Kidney epithelial cell (primary cell): Measurements from ENCODE around the gene PLA2G5. TPM values are rescaled to one million over a fixed set of nuclear protein-coding genes. Genes with fewer than 3 reads are reported as not detected.

ENCODE experiments used
- DNase-seq: peaks from one replicate; pipeline ENCODE4 v3.0.0-alpha.2; 2010; ENCODE audit warnings: low read depth
- H3K27me3 ChIP-seq: 2 replicates; pipeline ENCODE4 v1.6.0; 2011; ENCODE audit warnings: low read length; ENCODE audit not compliant: control insufficient read depth, insufficient read depth
- H3K36me3 ChIP-seq: 2 replicates; pipeline ENCODE4 v1.5.1; 2011; ENCODE audit warnings: low read length; ENCODE audit not compliant: control insufficient read depth, insufficient read depth
- H3K4me3 ChIP-seq: 2 replicates; pipeline ENCODE4 v1.5.1; 2011; ENCODE audit warnings: low read depth, mild to moderate bottlenecking, control low read depth, low read length
- total RNA-seq: library from RNA; depleted of rRNA; stranded (reverse); fragments of >200 nt; gene quantifications from 2 replicates; pipeline ENCODE4 v1.2.3, GENCODE V29; 2015
- TF ChIP-seq, protein P1 (sequence below): IDR thresholded peaks from 2 replicates; pipeline ENCODE4 v1.5.1; 2011; ENCODE audit warnings: mild to moderate bottlenecking, moderate library complexity, low read length, control low read depth, inconsistent platforms; ENCODE audit not compliant: insufficient read depth, poor library complexity, severe bottlenecking

PLA2G5 gene
- total RNA-seq, 1 donor from 2014 or later, result not detected

DNA sequence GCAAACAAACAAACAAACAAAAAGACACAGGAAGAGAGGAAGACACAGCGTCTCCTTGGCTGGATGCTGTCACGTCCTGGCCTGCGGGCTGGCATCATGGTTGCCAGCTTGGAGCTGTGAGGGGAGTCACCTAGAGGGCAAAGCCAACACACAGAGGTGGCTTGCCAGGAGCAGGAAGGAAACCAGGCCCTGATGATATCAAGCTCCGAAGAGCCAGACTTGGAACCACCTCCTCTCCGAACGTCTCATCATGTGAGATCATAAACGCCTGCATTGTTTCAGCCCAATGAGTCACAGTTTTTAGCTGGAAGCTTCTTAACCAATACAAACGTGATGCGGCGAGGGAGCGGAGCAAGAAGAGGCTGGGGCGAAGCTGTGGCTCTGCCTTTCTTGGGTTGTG lies 40.7 kb downstream of the PLA2G5 start:
- TF ChIP-seq, protein P1, sequence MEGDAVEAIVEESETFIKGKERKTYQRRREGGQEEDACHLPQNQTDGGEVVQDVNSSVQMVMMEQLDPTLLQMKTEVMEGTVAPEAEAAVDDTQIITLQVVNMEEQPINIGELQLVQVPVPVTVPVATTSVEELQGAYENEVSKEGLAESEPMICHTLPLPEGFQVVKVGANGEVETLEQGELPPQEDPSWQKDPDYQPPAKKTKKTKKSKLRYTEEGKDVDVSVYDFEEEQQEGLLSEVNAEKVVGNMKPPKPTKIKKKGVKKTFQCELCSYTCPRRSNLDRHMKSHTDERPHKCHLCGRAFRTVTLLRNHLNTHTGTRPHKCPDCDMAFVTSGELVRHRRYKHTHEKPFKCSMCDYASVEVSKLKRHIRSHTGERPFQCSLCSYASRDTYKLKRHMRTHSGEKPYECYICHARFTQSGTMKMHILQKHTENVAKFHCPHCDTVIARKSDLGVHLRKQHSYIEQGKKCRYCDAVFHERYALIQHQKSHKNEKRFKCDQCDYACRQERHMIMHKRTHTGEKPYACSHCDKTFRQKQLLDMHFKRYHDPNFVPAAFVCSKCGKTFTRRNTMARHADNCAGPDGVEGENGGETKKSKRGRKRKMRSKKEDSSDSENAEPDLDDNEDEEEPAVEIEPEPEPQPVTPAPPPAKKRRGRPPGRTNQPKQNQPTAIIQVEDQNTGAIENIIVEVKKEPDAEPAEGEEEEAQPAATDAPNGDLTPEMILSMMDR, result no peak
- Histone ChIP-seq H3K27me3 (no peaks in the 10 kb centered on the region), H3K4me3 (no peak overlapping the region), H3K36me3 (no peaks in the 10 kb centered on the region)
- DNase-seq, result no peak

DNA sequence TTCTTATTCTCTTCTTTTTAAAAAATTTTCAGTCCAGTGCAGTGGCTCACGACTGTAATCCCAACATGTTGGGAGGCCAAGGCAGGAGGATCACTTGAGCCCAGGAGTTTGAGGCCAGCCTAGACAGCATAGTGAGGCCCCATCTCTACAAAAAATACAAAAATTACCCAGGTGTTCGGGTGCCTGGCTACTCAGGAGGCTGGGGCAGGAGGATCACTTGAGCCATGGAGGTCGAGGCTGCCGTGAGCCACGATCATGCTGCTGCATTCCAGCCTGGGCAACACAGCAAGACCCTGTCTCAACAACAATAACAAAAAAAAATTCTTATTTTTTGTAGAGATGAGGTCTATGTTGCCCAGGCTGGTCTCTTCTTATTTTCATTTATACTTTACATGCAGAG lies 41.5 kb downstream of the PLA2G5 start:
- Histone ChIP-seq H3K4me3 (no peak overlapping the region), H3K36me3 (no peaks in the 10 kb centered on the region), H3K27me3 (no peaks in the 10 kb centered on the region)
- TF ChIP-seq, protein P1, result no peak
- DNase-seq, result no peak

DNA sequence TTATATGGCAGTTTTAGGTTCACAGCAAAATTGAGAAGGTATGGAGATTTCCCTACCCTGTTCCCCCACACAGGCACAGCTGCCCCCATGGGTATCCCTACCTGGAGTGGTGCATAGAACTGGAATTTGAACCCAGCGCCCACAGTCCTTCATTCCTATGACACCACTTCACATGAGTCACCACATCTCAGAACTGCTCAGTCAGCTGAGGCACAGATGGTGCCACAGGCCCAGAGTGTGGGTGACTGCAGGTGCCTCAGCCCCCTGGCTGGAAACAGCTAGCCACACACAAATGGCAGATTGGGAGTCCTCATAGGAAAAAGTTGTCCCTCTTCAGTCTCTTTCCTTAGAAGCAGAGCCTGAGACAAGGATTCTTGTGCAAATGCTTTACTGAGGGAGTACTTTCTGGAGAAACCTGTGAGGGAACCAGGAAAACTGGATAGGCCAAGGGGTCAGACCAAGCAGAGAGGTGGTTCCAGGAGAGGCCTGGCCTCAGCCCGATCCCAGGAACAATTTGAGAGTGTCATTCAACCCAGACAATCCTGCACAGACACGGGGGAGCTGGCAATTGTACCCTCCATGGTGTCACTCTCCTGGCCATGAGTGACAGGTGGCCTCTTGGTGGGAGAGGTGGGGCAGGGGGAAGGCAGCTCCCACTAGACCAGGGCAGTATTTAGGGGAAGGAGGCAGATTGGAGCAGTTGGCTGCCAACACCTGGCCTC lies 42.4 kb downstream of the PLA2G5 start:
- TF ChIP-seq, protein P1, result no peak
- no peaks in the 10 kb centered on the region for H3K27me3 ChIP-seq
- H3K4me3 ChIP-seq, result no peak overlapping the region
- DNase-seq, result no peak
- H3K36me3 ChIP-seq, result no peaks in the 10 kb centered on the region

DNA sequence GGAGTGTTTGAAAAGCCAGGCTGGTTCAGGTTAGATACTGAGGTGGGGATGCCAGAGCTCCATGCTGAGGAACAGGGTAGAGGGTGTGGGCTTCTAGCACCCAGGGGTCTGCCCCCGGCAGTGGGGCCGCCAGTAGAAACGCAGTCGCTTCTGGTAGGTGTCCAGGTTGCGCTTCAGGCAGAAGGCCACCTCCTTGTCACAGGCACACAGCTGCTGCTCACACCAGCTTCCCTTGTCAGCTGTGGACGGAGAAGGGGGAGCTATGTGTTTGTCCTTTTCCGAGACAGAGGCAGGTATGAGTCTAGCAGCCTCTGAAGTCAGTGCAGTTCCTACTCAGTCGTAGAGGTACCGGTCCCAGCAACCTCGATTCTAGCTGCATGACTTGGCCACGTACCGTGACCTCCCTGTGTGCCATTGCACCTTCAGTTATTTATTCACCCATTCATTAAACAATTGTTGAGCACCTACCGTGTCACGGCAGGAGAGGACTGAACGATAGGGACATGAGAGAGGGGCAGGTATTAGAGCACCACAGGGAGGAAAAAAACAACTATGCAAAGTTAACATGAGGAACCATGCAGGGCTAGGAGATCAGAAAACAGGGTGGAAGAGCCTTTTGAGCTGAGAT lies 44.1 kb downstream of the PLA2G5 start:
- Histone ChIP-seq H3K36me3 (no peaks in the 10 kb centered on the region), H3K27me3 (peaks cover 4% of the 10 kb centered on the region), H3K4me3 (no peak overlapping the region)
- TF ChIP-seq, protein P1, result no peak
- DNase-seq, result no peak

DNA sequence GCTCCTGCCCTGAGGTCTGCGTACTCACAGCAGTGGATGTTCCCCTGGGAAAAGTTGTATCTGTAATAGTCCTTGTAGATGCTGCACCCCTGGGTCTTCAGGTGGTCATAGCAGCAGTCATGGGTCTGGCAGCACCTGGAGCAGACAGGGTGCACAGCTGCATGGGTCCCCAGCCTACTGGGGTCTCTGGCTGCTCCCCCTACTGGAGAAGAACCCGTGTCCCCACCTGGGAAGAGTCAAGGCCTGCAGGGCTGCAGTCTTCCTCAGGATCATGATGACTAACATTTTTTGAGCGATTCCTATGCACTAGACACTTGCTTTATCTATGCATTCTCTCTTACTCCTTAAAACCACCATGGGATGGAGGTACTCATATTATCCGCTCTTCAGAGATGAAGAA lies 45.5 kb downstream of the PLA2G5 start:
- DNase-seq, result no peak

More for the DNA sequence above, 45.5 kb downstream of the PLA2G5 start:
- peaks cover 5% of the 10 kb centered on the region for H3K27me3 ChIP-seq
- TF ChIP-seq, protein P1, result no peak
- no peaks in the 10 kb centered on the region for H3K36me3 ChIP-seq
- H3K4me3 ChIP-seq, result no peak overlapping the region
